ENCODE measurements around the gene CAT.

GRCh38 chr11:34443136-34443535 lies 4.4 kb downstream of the CAT start:
- TF ChIP-seq CTCF (IDR thresholded peaks at IDR 0.05): no peak
- no peak for TF ChIP-seq EZH2 (IDR thresholded peaks at IDR 0.05)

Data from neural progenitor cell (in vitro differentiated cells).